Tibial nerve (tissue), 4 donors: Measurements from ENCODE around the gene ALK. TPM values are rescaled to one million over a fixed set of nuclear protein-coding genes. Genes with fewer than 3 reads are reported as not detected.

Experiments
- DNase-seq, 2 donors: peaks; one replicate each; pipeline ENCODE4 v3.0.0-alpha.2; 2019; ENCODE audit warnings: low spot score in 2 of 2
- H3K27ac ChIP-seq, 4 donors: fragments of 200-600 bp; sonication (generic) in 3 of 4; one replicate each; pipeline ENCODE4 v1.5.1; 2017 to 2019; ENCODE audit warnings: mild to moderate bottlenecking in 1 of 4
- H3K27me3 ChIP-seq, 2 donors: fragments of 200-600 bp; sonication (generic) in 1 of 2; one replicate each; pipeline versions ENCODE4 v1.5.1 to v1.6.0; 2017 to 2019
- H3K36me3 ChIP-seq, 3 donors: fragments of 200-600 bp; sonication (generic); one replicate each; pipeline ENCODE4 v1.5.1; 2018 to 2019
- H3K4me1 ChIP-seq, 4 donors: fragments of 200-600 bp; sonication (generic) in 3 of 4; one replicate each; pipeline ENCODE4 v1.5.1; 2017 to 2019
- H3K4me3 ChIP-seq, 4 donors: fragments of 200-600 bp; sonication (generic) in 3 of 4; one replicate each; pipeline ENCODE4 v1.5.1; 2017 to 2019; ENCODE audit warnings: mild to moderate bottlenecking in 1 of 4, moderate library complexity in 1 of 4
- H3K9me3 ChIP-seq, 4 donors: fragments of 200-600 bp; sonication (generic) in 3 of 4; one replicate each; pipeline ENCODE4 v1.5.1; 2017 to 2019
- CTCF ChIP-seq, 5 experiments: fragments of 200-600 bp in 3 of 5; fragments of 450-650 bp in 2 of 5; sonication (generic) in 3 of 5; IDR thresholded peaks; one replicate each; pipeline ENCODE4 v1.5.1; 2016 to 2019; ENCODE audit warnings: antibody characterized with exemption in 5 of 5, mild to moderate bottlenecking in 3 of 5, moderate library complexity in 2 of 5
- EP300 ChIP-seq, 2 donors: sonication (generic); formaldehyde crosslinking; IDR thresholded peaks; one replicate each; pipeline ENCODE4 v1.6.1; 2017; ENCODE audit warnings: antibody characterized with exemption in 2 of 2, mild to moderate bottlenecking in 1 of 2
- POLR2A ChIP-seq, 2 donors: fragments of 450-650 bp; IDR thresholded peaks; one replicate each; pipeline ENCODE4 v1.6.1; 2017; ENCODE audit warnings: antibody characterized with exemption in 2 of 2, mild to moderate bottlenecking in 2 of 2, moderate library complexity in 2 of 2
- WGBS, 2 donors: methylation state at CpG; one replicate each; pipeline ENCODE4 v1.1.5; 2018; 5-methylcytosine and 5-hydroxymethylcytosine counted together
- total RNA-seq, 4 donors: library from RNA; depleted of rRNA; stranded (reverse); fragments of >200 nt; gene quantifications; one replicate each; pipeline ENCODE4 v1.1.0, GENCODE V29; 2016

ALK gene
- total RNA-seq, 4 donors from 2014 or later = 0.39 to 4.8 (median 0.66) TPM

DNA sequence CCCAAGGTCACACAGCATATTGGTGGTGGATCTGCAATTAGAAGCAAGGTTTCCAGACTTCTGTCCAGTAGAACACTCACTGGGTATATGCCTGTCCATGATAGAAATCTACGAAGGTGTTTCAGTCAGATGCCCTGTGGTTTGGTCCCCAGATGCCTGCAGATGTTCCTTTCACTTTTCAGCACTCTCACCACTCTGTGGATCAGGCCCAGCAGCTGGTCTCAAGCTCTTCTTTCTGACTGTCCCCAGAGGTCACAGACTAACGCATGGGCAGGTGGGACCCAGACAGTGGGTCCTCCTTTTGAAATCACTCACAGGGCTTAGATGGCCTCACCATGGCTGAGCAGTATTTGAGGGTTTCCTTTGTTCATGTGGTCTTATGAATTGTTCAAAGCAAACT lies 376.5 kb downstream of the ALK start:
- TF ChIP-seq CTCF (IDR thresholded peaks at IDR 0.05) = no peak
- Histone ChIP-seq H3K4me1 (no peaks in the 10 kb centered on the region), H3K27me3 (no peaks in the 10 kb centered on the region), H3K9me3 (no peaks in the 10 kb centered on the region), H3K36me3 (no peaks in the 10 kb centered on the region), H3K4me3 (no peak overlapping the region), H3K27ac (no peak overlapping the region)
- 66 to 78% methylated on average over 2 of the region's 2 CpGs for WGBS, 2 donors
- DNase-seq = no peak

GRCh38 chr2:29544031-29544430 lies 377.4 kb downstream of the ALK start:
- H3K27me3 ChIP-seq = no peaks in the 10 kb centered on the region
- no peaks in the 10 kb centered on the region for H3K4me1 ChIP-seq
- H3K4me3 ChIP-seq = no peak overlapping the region
- H3K36me3 ChIP-seq = no peaks in the 10 kb centered on the region
- no peaks in the 10 kb centered on the region for H3K9me3 ChIP-seq
- no peak overlapping the region for H3K27ac ChIP-seq
- no peak for DNase-seq
- no peak for TF ChIP-seq POLR2A (IDR thresholded peaks at IDR 0.05)
- no peak for TF ChIP-seq CTCF (IDR thresholded peaks at IDR 0.05)
- TF ChIP-seq EP300 (IDR thresholded peaks at IDR 0.05) = no peak
- WGBS, 2 donors = 80 to 95% methylated on average over 3 of the region's 3 CpGs

- WGBS, 2 donors = 95 to 97% methylated on average over 1 of the region's 1 CpG
- Histone ChIP-seq H3K36me3 (no peaks in the 10 kb centered on the region), H3K9me3 (peaks cover 0 to 9% (median 0%) of the 10 kb centered on the region in 4 donors), H3K4me1 (no peaks in the 10 kb centered on the region), H3K4me3 (no peak overlapping the region), H3K27me3 (no peaks in the 10 kb centered on the region), H3K27ac (no peak overlapping the region)
- TF ChIP-seq POLR2A (IDR thresholded peaks at IDR 0.05) = no peak
- no peak for TF ChIP-seq CTCF (IDR thresholded peaks at IDR 0.05)
- no peak for TF ChIP-seq EP300 (IDR thresholded peaks at IDR 0.05)
- DNase-seq = no peak
These were observed 386.2 kb downstream of the ALK start for GRCh38 chr2:29535188-29535587.

DNA sequence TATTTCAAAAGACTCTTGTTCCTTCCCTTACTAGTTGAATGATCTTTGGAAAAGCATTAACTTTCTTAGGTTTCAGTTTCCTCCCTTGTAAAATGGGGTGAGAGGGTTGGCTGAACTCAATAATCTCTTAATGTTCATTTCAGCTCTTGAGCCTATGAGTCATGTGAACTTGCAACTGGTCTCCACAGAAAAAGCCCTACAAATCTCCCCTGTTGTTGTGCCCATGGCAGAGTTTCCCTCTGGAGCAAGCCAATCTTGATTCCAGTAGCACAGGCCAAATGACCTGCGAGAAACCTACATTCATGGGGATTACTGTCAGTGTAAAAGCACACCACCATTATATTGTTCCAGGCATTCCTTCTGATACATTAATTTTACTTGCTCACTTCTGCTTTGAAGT lies 388.9 kb downstream of the ALK start:
- Histone ChIP-seq H3K27me3 (no peaks in the 10 kb centered on the region), H3K36me3 (no peaks in the 10 kb centered on the region), H3K9me3 (peaks cover 0 to 7% (median 0%) of the 10 kb centered on the region in 4 donors), H3K4me3 (no peak overlapping the region), H3K27ac (no peak overlapping the region), H3K4me1 (peaks cover 0 to 6% (median 0%) of the 10 kb centered on the region in 4 donors)
- 76 to 80% methylated on average over 1 of the region's 1 CpG for WGBS, 2 donors
- TF ChIP-seq CTCF (IDR thresholded peaks at IDR 0.05) = no peak
- DNase-seq = no peak

DNA sequence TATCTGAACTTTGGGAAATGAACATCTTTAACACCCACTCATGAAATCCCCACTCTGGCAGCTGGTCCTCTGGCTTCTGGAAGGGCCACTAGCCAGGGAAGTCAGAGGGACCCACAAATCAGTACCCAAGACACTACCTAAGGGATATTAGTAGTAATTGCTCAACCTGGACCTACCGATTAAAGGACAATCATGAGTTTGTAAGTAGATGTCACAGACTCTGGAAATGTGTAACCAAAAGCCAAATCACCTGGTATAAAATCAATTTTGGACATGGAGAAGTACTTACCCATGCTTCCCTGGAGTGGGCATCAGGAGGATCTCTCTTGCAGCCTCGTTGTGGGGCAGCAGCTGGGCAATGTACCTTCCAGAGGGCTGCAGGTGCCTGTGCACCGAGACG lies 389.8 kb downstream of the ALK start:
- no peaks in the 10 kb centered on the region for H3K36me3 ChIP-seq
- no peak for DNase-seq
- WGBS, 2 donors = 90 to 93% methylated on average over 4 of the region's 4 CpGs

More for the DNA sequence above, 389.8 kb downstream of the ALK start:
- Histone ChIP-seq H3K9me3 (no peaks in the 10 kb centered on the region), H3K4me3 (no peak overlapping the region), H3K27me3 (no peaks in the 10 kb centered on the region), H3K27ac (no peak overlapping the region), H3K4me1 (peaks cover 0 to 6% (median 0%) of the 10 kb centered on the region in 4 donors)
- no peak for TF ChIP-seq POLR2A (IDR thresholded peaks at IDR 0.05)
- no peak for TF ChIP-seq EP300 (IDR thresholded peaks at IDR 0.05)
- no peak for TF ChIP-seq CTCF (IDR thresholded peaks at IDR 0.05)
